PC-3 (cell line): ENCODE data around the gene RAP2B. TPM values are rescaled to one million over a fixed set of nuclear protein-coding genes. Genes with fewer than 3 reads are reported as not detected.

Experiments used
- ATAC-seq: fragments of 200-7000 bp; cut with Tn5 transposase; 2 replicates; pipeline ENCODE4 v1.9.1; 2020; ENCODE audit warnings: mild to moderate bottlenecking, moderate library complexity
- BruUV-seq: library from RNA; stranded (reverse); fragments of 400-500 nt; replicated peaks from 2 replicates; lab custom pipeline; 2021; lab: Mats Ljungman, UMichigan
- CTCF ChIA-PET: fragments of 300-600 bp; sonication (Branson Sonifier 250); formaldehyde crosslinking; loops from one replicate; lab custom pipeline; 2022; ENCODE audit warnings: antibody characterized with exemption; lab: Charles Lee
- POLR2A ChIA-PET: fragments of 300-600 bp; sonication (Branson Sonifier 250); formaldehyde crosslinking; loops from one replicate; lab custom pipeline; 2022; ENCODE audit warnings: antibody characterized with exemption; ENCODE audit not compliant: unreplicated experiment; lab: Charles Lee
- DNase-seq: peaks from one replicate; pipeline ENCODE4 v3.0.0-alpha.2; 2015
- H2AFZ ChIP-seq: fragments of 300-600 bp; sonication (generic); 2 replicates; pipeline ENCODE4 v1.6.0; 2016; ENCODE audit warnings: antibody characterized with exemption, low read length
- H3F3A ChIP-seq: fragments of 300-600 bp; sonication (generic); one replicate; pipeline ENCODE4 v1.6.0; 2017; ENCODE audit warnings: antibody characterized with exemption, low read length, control low read depth, mild to moderate bottlenecking; ENCODE audit not compliant: unreplicated experiment
- H3K27ac ChIP-seq: fragments of 300-600 bp; sonication (generic); 2 replicates; pipeline ENCODE4 v1.5.1; 2016; ENCODE audit warnings: mild to moderate bottlenecking, low read length
- H3K27me3 ChIP-seq: fragments of 300-600 bp; sonication (generic); 2 replicates; pipeline ENCODE4 v1.6.1; 2016; ENCODE audit warnings: low read length, mixed read lengths
- H3K36me3 ChIP-seq: fragments of 300-600 bp; sonication (generic); 2 replicates; pipeline ENCODE4 v1.6.1; 2016; ENCODE audit warnings: low read depth, mixed run types, low read length, mixed read lengths
- H3K4me1 ChIP-seq: fragments of 300-600 bp; sonication (generic); 2 replicates; pipeline ENCODE4 v1.5.1; 2016; ENCODE audit warnings: low read length; ENCODE audit not compliant: insufficient read depth
- H3K4me2 ChIP-seq: fragments of 300-600 bp; sonication (generic); 2 replicates; pipeline ENCODE4 v1.6.0; 2016; ENCODE audit warnings: low read length
- H3K4me3 ChIP-seq: fragments of 300-600 bp; sonication (generic); 2 replicates; pipeline ENCODE4 v1.5.1; 2016; ENCODE audit warnings: mild to moderate bottlenecking, low read length, mixed read lengths
- H3K79me2 ChIP-seq: fragments of 300-600 bp; sonication (generic); 2 replicates; pipeline ENCODE4 v1.6.1; 2017; ENCODE audit warnings: low read length, mixed read lengths
- H3K9ac ChIP-seq: fragments of 300-600 bp; sonication (generic); 2 replicates; pipeline ENCODE4 v1.6.0; 2016; ENCODE audit warnings: mild to moderate bottlenecking, low read length
- H3K9me2 ChIP-seq: fragments of 300-600 bp; sonication (generic); replicated peaks from 2 replicates; pipeline ENCODE4 v1.6.1; 2016; ENCODE audit warnings: mixed run types, low read length, mixed read lengths
- H3K9me3 ChIP-seq: fragments of 300-600 bp; sonication (generic); 2 replicates; pipeline ENCODE4 v1.6.1; 2016; ENCODE audit warnings: low read length, mixed read lengths
- H4K20me1 ChIP-seq: fragments of 300-600 bp; sonication (generic); 2 replicates; pipeline ENCODE4 v1.6.1; 2016; ENCODE audit warnings: low read length, mixed read lengths
- CTCF ChIP-seq: fragments of 300-600 bp; sonication (generic); conservative IDR thresholded peaks from 2 replicates; pipeline ENCODE4 v1.5.1; 2017; ENCODE audit warnings: antibody characterized with exemption, low read depth, mild to moderate bottlenecking, low read length
- EZH2 ChIP-seq: fragments of 300-600 bp; sonication (generic); IDR thresholded peaks from one replicate; pipeline ENCODE4 v1.6.1; 2017; ENCODE audit warnings: antibody characterized with exemption, mild to moderate bottlenecking, low read length; ENCODE audit not compliant: unreplicated experiment
- EZH2phosphoT487 ChIP-seq: fragments of 300-600 bp; sonication (generic); IDR thresholded peaks from 2 replicates; pipeline ENCODE4 v1.6.1; 2018; ENCODE audit warnings: mild to moderate bottlenecking, antibody characterized with exemption, low read length, borderline replicate concordance
- intact Hi-C: fragments of 100-400 bp; cut with micrococcal nuclease; formaldehyde crosslinking; loops from 2 replicates; pipeline ENCODE4 v1.9.0; 2023
- total RNA-seq: library from RNA; depleted of rRNA; stranded (reverse); fragments of >200 nt; gene quantifications from 2 replicates; pipeline ENCODE4 v1.2.3, GENCODE V29; 2014

The RAP2B gene
- total RNA-seq, 1 experiment from 2014 or later: 37.8 TPM

- intact Hi-C loops: no loop called here
- no peak for TF ChIP-seq EZH2
- no peak for TF ChIP-seq CTCF
- TF ChIP-seq EZH2phosphoT487: no peak
- Histone ChIP-seq H2AFZ (no peak overlapping the region), H3K9me3 (no peaks in the 10 kb centered on the region), H3K4me2 (no peak overlapping the region), H3K9me2 (no peaks in the 10 kb centered on the region), H3K4me1 (peaks cover 14% of the 10 kb centered on the region), H3K27me3 (no peaks in the 10 kb centered on the region), H3F3A (no peaks in the 10 kb centered on the region), H3K9ac (no peak overlapping the region), H3K4me3 (no peak overlapping the region), H4K20me1 (no peaks in the 10 kb centered on the region), H3K79me2 (no peaks in the 10 kb centered on the region), H3K27ac (no peak overlapping the region), H3K36me3 (no peaks in the 10 kb centered on the region)
- ATAC-seq (no peak), DNase-seq (no peak)
- ChIA-PET POLR2A (no interaction called here), CTCF (no interaction called here)
- BruUV-seq: no TSS peak
Observed at GRCh38 chr3:153216928-153217327, 54.9 kb downstream of the RAP2B start.

GRCh38 chr3:153219146-153219545 lies 57.1 kb downstream of the RAP2B start:
- CTCF ChIA-PET: no interaction called here

More at GRCh38 chr3:153219146-153219545, 57.1 kb downstream of the RAP2B start:
- ATAC-seq (no peak), DNase-seq (no peak)
- Histone ChIP-seq H3K27me3 (no peaks in the 10 kb centered on the region), H3K9ac (no peak overlapping the region), H3K9me2 (no peaks in the 10 kb centered on the region), H3K4me2 (no peak overlapping the region), H2AFZ (no peak overlapping the region), H3K4me3 (no peak overlapping the region), H3F3A (no peaks in the 10 kb centered on the region), H3K79me2 (no peaks in the 10 kb centered on the region), H4K20me1 (no peaks in the 10 kb centered on the region), H3K27ac (no peak overlapping the region), H3K36me3 (no peaks in the 10 kb centered on the region), H3K9me3 (no peaks in the 10 kb centered on the region), H3K4me1 (peaks cover 24% of the 10 kb centered on the region)
- no peak for TF ChIP-seq EZH2
- no peak for TF ChIP-seq EZH2phosphoT487
- TF ChIP-seq CTCF: no peak
- POLR2A ChIA-PET: no interaction called here
- intact Hi-C loops: no loop called here
- no TSS peak for BruUV-seq
